CMK (cell line): Measurements from ENCODE around the gene MRTO4.
"Not testable (repeated sequence)": the region's sequence is repeated elsewhere in the genome, so short reads cannot be mapped to it uniquely, and the experiment has no call there.

ENCODE experiments used
- DNase-seq: peaks from one replicate; pipeline ENCODE4 v3.0.0-alpha.2; 2010; ENCODE audit warnings: low read depth

The MRTO4 gene

DNA sequence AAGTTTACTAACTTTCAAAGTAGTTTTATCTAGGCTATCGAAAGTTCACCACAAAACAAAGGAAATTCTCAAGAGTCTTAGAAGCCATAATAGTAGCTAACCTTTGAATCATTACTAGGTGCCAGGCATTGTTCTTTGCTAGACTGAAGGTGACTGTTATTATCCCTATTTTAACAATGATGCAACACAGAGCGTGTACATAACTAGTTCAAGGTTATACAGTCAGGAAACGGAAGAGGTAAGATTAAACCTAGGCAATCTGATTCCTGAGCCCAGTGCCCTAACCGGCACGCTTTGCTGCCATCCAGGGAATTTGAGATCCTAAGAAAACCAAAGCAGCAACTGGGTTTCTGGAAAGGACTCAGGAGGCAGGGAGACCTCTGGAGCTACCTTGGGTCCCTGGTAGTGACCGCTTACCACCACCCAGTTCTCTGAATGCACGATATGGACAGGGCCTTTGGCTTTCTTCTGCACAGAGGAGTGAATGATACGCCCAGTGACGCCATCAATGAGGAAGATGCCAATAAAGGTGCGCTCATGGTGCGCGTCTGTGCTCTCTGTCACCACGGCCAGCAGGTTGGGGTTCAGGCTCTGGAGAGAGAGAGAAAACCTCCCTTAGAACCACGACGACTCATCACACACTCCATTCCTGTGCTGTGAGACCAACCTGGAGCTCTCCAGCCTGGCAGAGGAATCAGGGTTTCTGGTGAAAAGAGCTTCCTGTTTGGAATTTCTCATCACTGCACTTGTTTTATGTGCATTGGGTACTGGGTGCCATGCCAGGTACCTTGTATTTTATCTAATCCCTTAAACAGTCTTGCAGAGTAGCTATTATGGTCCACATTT, 28.4 kb upstream of the MRTO4 start:
- no peak for DNase-seq

GRCh38 chr1:19229229-19229628, 22.4 kb upstream of the MRTO4 start:
- DNase-seq, result no peak

- no peak for DNase-seq
These were observed 21.7 kb upstream of the MRTO4 start for GRCh38 chr1:19229828-19230325.

- not testable (repeated sequence) for DNase-seq
These were observed 19.7 kb upstream of the MRTO4 start for GRCh38 chr1:19231736-19232523.

- no peak for DNase-seq
These were observed 19.1 kb upstream of the MRTO4 start for GRCh38 chr1:19232524-19232846.

DNA sequence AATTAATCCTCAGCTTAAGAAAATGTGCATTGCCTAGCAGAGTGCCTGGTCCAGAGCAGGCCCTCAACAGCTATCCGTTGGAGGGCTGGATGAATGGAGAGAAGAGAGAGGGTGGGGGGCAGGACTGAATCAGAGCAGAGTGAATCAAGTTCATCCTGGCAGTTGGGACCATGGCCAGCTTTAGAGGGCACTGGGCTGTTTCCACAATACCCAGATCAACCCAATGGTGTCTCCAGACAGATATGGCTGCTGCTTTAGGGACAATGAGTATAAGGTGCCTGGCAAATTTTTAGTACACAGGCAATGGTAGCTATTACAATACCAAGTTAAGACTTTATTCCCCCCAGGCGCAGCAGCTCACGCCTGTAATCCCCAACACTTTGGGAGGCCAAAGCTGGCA, 17.4 kb upstream of the MRTO4 start:
- no peak for DNase-seq

GRCh38 chr1:19239876-19240275, 11.7 kb upstream of the MRTO4 start:
- DNase-seq, result no peak

GRCh38 chr1:19240673-19241538, 10.7 kb upstream of the MRTO4 start:
- DNase-seq, result no peak

GRCh38 chr1:19250629-19251304, 838 bp upstream of the MRTO4 start:
- no peak for DNase-seq

- DNase-seq, result no peak
These were observed 2.8 kb downstream of the MRTO4 start for GRCh38 chr1:19254416-19254815.

DNA sequence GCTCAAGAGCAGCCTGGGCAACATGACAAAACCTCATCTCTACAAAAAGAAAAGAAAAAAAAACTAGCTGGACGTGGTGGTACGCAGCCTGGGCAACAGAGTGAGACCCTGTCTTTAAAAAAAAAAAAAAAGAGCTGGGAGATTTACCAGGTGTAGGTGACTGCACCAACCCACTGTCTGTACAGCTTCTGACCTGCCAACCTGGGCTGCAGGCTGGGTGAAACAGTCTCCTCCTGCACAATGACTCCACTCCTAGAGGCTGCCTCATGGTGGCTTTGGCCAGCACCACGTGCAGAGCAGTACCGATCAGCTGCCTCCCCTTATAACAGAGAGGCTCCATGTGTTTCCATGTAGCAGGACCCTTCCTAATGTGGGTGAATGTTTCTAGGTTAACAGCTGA, 3.7 kb downstream of the MRTO4 start:
- DNase-seq, result no peak

- not testable (repeated sequence) for DNase-seq
These were observed 4.7 kb downstream of the MRTO4 start for GRCh38 chr1:19256301-19256700.

- no peak for DNase-seq
These were observed 5.7 kb downstream of the MRTO4 start for GRCh38 chr1:19257178-19257914.

DNA sequence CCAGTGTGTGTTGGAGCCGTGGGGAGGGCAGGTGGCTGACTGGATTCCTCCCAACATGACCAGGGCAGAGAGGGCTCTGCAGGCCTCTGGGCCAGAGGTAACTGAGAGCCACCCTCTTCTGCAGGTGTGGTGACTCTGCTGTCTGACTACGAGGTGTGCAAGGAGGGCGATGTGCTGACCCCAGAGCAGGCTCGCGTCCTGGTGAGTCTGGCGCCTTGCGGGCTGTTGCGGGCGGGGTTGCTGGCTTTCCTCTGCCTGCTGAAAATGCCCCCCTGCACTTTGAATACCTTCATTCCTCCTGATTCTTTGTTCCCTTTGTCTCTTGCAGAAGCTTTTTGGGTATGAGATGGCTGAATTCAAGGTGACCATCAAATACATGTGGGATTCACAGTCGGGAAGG, 6.7 kb downstream of the MRTO4 start:
- no peak for DNase-seq

DNA sequence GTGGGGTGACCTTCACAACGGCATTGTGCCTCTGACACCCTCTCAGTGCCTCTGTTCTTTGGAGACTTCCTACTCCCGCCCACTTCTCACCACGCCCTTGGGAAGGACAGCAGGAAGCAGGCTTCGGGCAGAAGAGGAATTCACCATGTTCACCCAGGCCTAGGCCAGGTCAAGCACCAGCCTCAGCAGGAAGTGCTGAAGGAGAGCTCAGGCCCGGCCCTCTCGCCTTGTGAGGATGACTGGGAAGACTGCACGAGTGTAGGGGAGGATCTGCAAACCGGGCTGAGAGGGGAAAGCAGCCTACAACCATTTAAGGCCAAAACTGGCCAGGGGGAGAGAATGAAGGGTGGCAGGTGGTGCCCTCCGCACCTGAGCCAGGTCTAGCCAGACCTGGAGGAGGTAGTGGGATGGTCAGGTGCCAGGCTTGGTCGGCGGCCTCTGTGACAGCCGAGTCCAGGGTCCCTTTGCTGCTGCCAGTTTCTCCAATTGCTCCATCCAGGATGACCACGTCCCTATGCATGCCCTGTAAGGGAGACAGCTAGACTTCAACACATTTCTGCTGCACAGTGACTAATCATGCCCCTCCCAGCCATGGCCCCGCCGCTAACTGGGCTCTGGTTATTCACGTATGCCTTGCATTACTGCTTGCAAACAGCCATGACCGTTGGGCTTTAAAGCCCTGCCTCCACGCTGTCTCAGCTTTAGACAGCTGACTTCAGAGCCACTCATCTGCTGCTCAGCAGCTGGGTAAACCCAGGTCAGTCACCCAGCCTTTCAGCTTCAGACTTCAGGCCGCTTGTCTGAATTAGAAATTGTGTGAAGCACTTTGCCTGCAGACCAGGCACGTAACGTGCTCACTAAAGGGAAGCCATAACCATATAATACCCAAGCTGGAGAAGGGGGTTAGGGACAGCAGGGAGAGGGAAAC, 8.9 kb downstream of the MRTO4 start:
- no peak for DNase-seq

DNA sequence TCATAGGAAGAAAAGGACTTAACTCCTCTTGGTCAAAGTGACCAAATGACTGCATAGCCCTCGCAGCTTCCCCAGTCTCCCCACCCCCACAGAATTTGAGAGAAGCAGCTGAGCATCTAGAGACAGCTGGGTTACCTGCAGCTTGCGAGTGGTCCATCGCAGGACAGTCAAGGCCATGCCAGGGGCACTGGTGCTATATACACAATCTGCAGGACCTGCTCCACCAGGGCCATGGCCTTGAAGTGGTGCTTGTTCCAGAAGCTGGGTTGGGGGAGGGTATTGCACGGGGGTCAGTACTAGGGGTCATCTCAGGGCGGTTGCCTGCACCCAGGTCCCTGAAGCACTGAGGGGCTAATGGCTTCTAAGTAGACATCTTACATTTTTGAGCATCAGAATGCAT, 10.4 kb downstream of the MRTO4 start:
- DNase-seq, result no peak

DNA sequence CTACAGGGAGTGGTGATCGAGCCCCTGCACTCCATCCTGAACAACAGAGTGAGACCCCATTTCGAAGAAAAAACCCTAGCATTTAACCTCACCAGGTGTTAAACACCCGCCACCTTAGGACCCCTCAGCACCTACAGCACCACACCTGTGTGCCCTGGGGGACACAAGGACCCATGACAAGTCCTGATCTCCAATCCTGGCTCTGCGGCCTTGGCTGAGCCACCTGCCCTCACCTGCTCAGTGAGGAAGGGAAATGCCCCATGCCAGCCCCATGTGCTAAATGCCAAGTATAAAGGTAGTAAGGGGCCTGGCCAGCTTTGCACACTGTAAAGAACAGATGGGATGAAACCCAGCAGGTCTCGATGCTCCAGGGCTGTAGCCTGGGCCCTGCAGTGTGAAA, 11.1 kb downstream of the MRTO4 start:
- DNase-seq, result no peak

DNA sequence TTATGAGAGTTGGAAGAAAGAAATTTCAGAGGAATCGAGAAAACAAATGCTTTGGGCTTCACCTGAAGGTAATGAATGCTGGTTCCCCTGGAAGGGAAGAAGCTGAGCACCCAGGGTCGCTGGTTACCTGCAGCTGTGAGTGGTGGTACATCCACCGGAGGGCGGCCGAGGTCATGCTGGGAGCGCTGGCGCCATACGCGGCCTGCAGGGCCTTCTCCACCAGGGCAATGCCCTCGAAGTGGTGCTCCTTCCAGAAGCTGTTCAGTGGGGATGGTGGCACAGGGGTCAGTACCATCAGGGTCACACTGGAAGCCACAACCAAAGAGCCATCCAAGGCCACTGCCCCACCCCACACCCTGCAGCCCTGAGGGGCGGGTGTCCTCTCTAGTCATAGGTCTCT, 16.8 kb downstream of the MRTO4 start:
- no peak for DNase-seq

GRCh38 chr1:19269427-19270342, 18.1 kb downstream of the MRTO4 start:
- DNase-seq, result not testable (repeated sequence)
